Epithelial cell of esophagus (primary cell): ENCODE data around the gene SCRN1.

Experiments
- DNase-seq: peaks from one replicate; pipeline ENCODE4 v3.0.0; 2010; ENCODE audit warnings: low read depth
- H3K4me3 ChIP-seq: 2 replicates; pipeline ENCODE4 v1.5.1; 2011; ENCODE audit warnings: mild to moderate bottlenecking, low read length, control low read depth
- CTCF ChIP-seq: IDR thresholded peaks from 2 replicates; pipeline ENCODE4 v1.5.1; 2011; ENCODE audit warnings: low read depth, mild to moderate bottlenecking, low read length, control low read depth, inconsistent platforms; ENCODE audit not compliant: insufficient read depth; ENCODE audit errors: missing control alignments

SCRN1 gene

GRCh38 chr7:29921404-29922010 lies 68.1 kb downstream of the SCRN1 start:
- DNase-seq: peak; percentile 74
- peak; percentile 97 for TF ChIP-seq CTCF
- no peak overlapping the region for H3K4me3 ChIP-seq

DNA sequence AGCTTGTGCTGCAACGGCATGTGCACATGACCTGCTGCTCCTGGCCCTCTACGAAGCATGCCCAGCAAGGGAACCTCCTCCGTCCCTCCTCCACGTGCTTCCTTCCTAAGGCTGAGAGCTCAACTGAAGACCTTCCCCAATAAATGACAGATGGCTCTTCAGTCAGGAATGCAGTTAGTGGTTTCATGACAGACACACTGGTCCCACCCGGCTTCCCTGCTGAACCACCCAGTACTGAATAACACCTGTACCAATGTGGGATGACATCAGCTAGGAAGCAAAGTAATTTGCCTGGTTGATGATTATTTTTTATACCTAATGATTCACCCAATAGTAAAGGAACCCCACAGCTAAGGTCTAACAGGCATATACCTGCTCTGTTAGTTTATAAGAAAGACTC lies 69.1 kb downstream of the SCRN1 start:
- no peak for TF ChIP-seq CTCF
- H3K4me3 ChIP-seq: no peak overlapping the region
- peak; percentile 40 for DNase-seq

DNA sequence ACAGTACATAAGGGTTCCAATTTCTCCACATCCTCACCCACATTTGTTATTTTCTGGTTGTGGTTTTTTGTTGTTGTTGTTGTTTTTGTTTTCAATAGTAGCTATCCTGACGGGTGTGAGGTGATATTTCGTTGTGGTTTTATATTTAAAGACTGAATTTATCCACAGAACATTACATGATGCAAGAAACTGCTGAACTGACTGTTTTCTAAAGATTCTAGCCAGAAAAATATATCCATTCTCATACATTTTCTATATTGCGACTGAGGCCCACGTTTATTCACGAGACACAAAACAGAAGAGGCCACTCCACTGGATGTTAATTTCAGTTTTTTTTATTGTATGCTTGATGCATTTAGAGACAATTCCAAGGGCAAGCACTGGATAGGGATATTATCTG lies 69.8 kb downstream of the SCRN1 start:
- no peak for DNase-seq
- no peak for TF ChIP-seq CTCF
- no peak overlapping the region for H3K4me3 ChIP-seq

- H3K4me3 ChIP-seq: no peak overlapping the region
- TF ChIP-seq CTCF: no peak
- no peak for DNase-seq
Measured at GRCh38 chr7:29918850-29919249, 70.8 kb downstream of the SCRN1 start.

DNA sequence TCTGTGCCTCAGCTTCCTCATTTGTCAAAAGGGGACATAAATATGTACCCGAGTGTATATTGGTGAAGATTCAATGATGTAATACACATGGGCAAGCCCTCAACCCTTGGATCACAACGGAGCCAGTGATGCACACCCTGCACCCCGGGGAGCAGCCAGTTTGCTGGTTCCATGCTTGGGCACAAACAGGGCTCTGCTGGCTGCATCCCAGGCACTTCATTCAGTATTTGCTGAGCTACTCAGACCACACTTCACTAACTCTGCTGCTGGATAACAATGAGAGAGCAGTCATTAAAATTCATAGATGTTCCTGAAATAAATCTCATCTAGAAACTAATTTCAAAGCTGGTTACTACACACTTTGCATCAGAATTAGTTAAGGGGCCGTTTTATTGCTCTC lies 72.0 kb downstream of the SCRN1 start:
- no peak overlapping the region for H3K4me3 ChIP-seq
- no peak for TF ChIP-seq CTCF
- DNase-seq: no peak

GRCh38 chr7:29915481-29916215 lies 74.0 kb downstream of the SCRN1 start:
- no peak overlapping the region for H3K4me3 ChIP-seq
- DNase-seq: peak; percentile 24
- TF ChIP-seq CTCF: no peak

GRCh38 chr7:29914180-29914579 lies 75.4 kb downstream of the SCRN1 start:
- TF ChIP-seq CTCF: no peak
- DNase-seq: no peak
- no peak overlapping the region for H3K4me3 ChIP-seq
